GM21423 (cell line): Measurements from ENCODE around the gene CACNA2D1.

ENCODE experiments used
- ATAC-seq: cut with Tn5 transposase; IDR thresholded peaks from one replicate; pipeline ENCODE4 v1.9.1; 2021; ENCODE audit warnings: mild to moderate bottlenecking, moderate library complexity; ENCODE audit not compliant: unreplicated experiment

Gene CACNA2D1

GRCh38 chr7:81902536-81902935, 541.0 kb downstream of the CACNA2D1 start:
- ATAC-seq, result no peak
